GM10248 (cell line): ENCODE measurements around the gene GRPEL2.
A peak's percentile ranks its signal among the peaks of the same experiment; 100 is the strongest.

Experiments
- CTCF ChIA-PET: fragments of 300-600 bp; sonication (Branson Sonifier 250); formaldehyde crosslinking; extraction: SDS; loops from one replicate; lab custom pipeline; 2021; ENCODE audit warnings: antibody characterized with exemption; lab: Yijun Ruan, JAX
- POLR2A ChIA-PET: fragments of 350-650 bp; sonication (Branson Sonifier 250); formaldehyde crosslinking; extraction: SDS; loops from one replicate; lab custom pipeline; 2020; ENCODE audit warnings: antibody characterized with exemption; lab: Yijun Ruan, JAX
- DNase-seq: peaks from one replicate; pipeline ENCODE4 v3.0.0; 2012; ENCODE audit errors: extremely low spot score
- CTCF ChIP-seq: IDR thresholded peaks from 2 replicates; pipeline ENCODE4 v1.5.1; 2012; ENCODE audit warnings: mild to moderate bottlenecking, low read depth; ENCODE audit errors: extremely low read depth, missing control alignments, control extremely low read depth

GRPEL2 gene

GRCh38 chr5:149317281-149318048, 27.8 kb upstream of the GRPEL2 start:
- DNase-seq: peak; percentile 75
- CTCF ChIA-PET: interaction anchor here (0.6 to 12.6 kb wide), 24 partner anchors 9 to 683 kb away, joined by 3 to 152 read pairs (median 4); partner anchors contain the start of genes CSNK1A1, GRPEL2, HMGXB3 and PCYOX1L
- peak; percentile 74 for TF ChIP-seq CTCF
- POLR2A ChIA-PET: no interaction called here

- POLR2A ChIA-PET: no interaction called here
- no peak for TF ChIP-seq CTCF
- DNase-seq: no peak
- CTCF ChIA-PET: interaction anchor here (1.2 to 12.6 kb wide), 2 partner anchors 51 to 116 kb away, joined by 3 to 152 read pairs; no protein-coding TSS in a partner anchor
These were observed 26.1 kb upstream of the GRPEL2 start for GRCh38 chr5:149319174-149319573.

GRCh38 chr5:149320791-149321330, 24.4 kb upstream of the GRPEL2 start:
- DNase-seq: no peak
- no peak for TF ChIP-seq CTCF
- ChIA-PET POLR2A (no interaction called here), CTCF (interaction anchor here (0.8 to 12.6 kb wide), 9 partner anchors 10 to 244 kb away, joined by 3 to 152 read pairs (median 3); no protein-coding TSS in a partner anchor)

- POLR2A ChIA-PET: no interaction called here
- CTCF ChIA-PET: interaction anchor here (0.7 to 12.6 kb wide), 4 partner anchors 10 to 47 kb away, joined by 3 to 152 read pairs (median 3); partner anchors contain the start of gene GRPEL2
These were observed 22.8 kb upstream of the GRPEL2 start for GRCh38 chr5:149322518-149322917.

GRCh38 chr5:149323210-149323609, 22.1 kb upstream of the GRPEL2 start:
- POLR2A ChIA-PET: no interaction called here

More at GRCh38 chr5:149322518-149322917, 22.8 kb upstream of the GRPEL2 start:
- no peak for DNase-seq
- TF ChIP-seq CTCF: no peak

More at GRCh38 chr5:149323210-149323609, 22.1 kb upstream of the GRPEL2 start:
- no peak for DNase-seq
- no peak for TF ChIP-seq CTCF
- CTCF ChIA-PET: interaction anchor here (0.7 to 12.6 kb wide), 8 partner anchors 9 to 239 kb away, joined by 3 to 152 read pairs (median 3); partner anchors contain the start of gene GRPEL2
